Tibial nerve (tissue), 4 donors: Measurements from ENCODE around the gene CABLES2. TPM values are rescaled to one million over a fixed set of nuclear protein-coding genes. Genes with fewer than 3 reads are reported as not detected.

Source experiments
- DNase-seq, 2 donors: peaks; one replicate each; pipeline ENCODE4 v3.0.0-alpha.2; 2019; ENCODE audit warnings: low spot score in 2 of 2
- H3K27ac ChIP-seq, 4 donors: fragments of 200-600 bp; sonication (generic) in 3 of 4; one replicate each; pipeline ENCODE4 v1.5.1; 2017 to 2019; ENCODE audit warnings: mild to moderate bottlenecking in 1 of 4
- H3K27me3 ChIP-seq, 2 donors: fragments of 200-600 bp; sonication (generic) in 1 of 2; one replicate each; pipeline versions ENCODE4 v1.5.1 to v1.6.0; 2017 to 2019
- H3K36me3 ChIP-seq, 3 donors: fragments of 200-600 bp; sonication (generic); one replicate each; pipeline ENCODE4 v1.5.1; 2018 to 2019
- H3K4me1 ChIP-seq, 4 donors: fragments of 200-600 bp; sonication (generic) in 3 of 4; one replicate each; pipeline ENCODE4 v1.5.1; 2017 to 2019
- H3K4me3 ChIP-seq, 4 donors: fragments of 200-600 bp; sonication (generic) in 3 of 4; one replicate each; pipeline ENCODE4 v1.5.1; 2017 to 2019; ENCODE audit warnings: mild to moderate bottlenecking in 1 of 4, moderate library complexity in 1 of 4
- H3K9me3 ChIP-seq, 4 donors: fragments of 200-600 bp; sonication (generic) in 3 of 4; one replicate each; pipeline ENCODE4 v1.5.1; 2017 to 2019
- CTCF ChIP-seq, 5 experiments: fragments of 200-600 bp in 3 of 5; fragments of 450-650 bp in 2 of 5; sonication (generic) in 3 of 5; IDR thresholded peaks; one replicate each; pipeline ENCODE4 v1.5.1; 2016 to 2019; ENCODE audit warnings: antibody characterized with exemption in 5 of 5, mild to moderate bottlenecking in 3 of 5, moderate library complexity in 2 of 5
- EP300 ChIP-seq, 2 donors: sonication (generic); formaldehyde crosslinking; IDR thresholded peaks; one replicate each; pipeline ENCODE4 v1.6.1; 2017; ENCODE audit warnings: antibody characterized with exemption in 2 of 2, mild to moderate bottlenecking in 1 of 2
- POLR2A ChIP-seq, 2 donors: fragments of 450-650 bp; IDR thresholded peaks; one replicate each; pipeline ENCODE4 v1.6.1; 2017; ENCODE audit warnings: antibody characterized with exemption in 2 of 2, mild to moderate bottlenecking in 2 of 2, moderate library complexity in 2 of 2
- WGBS, 2 donors: methylation state at CpG; one replicate each; pipeline ENCODE4 v1.1.5; 2018; 5-methylcytosine and 5-hydroxymethylcytosine counted together
- total RNA-seq, 4 donors: library from RNA; depleted of rRNA; stranded (reverse); fragments of >200 nt; gene quantifications; one replicate each; pipeline ENCODE4 v1.1.0, GENCODE V29; 2016

Gene CABLES2
- total RNA-seq, 4 donors from 2014 or later = 1.1 to 9.9 (median 6.2) TPM

GRCh38 chr20:62452475-62453095 is 45.5 kb upstream of the CABLES2 start:
- H3K4me1 ChIP-seq = no peaks in the 10 kb centered on the region
- no peak for DNase-seq
- no peak for TF ChIP-seq CTCF (IDR thresholded peaks at IDR 0.05)
- TF ChIP-seq EP300 (IDR thresholded peaks at IDR 0.05) = no peak
- no peak for TF ChIP-seq POLR2A (IDR thresholded peaks at IDR 0.05)
- peaks cover 0 to 82% of the 10 kb centered on the region in 2 donors for H3K27me3 ChIP-seq
- H3K36me3 ChIP-seq = no peaks in the 10 kb centered on the region
- no peaks in the 10 kb centered on the region for H3K9me3 ChIP-seq
- WGBS, 2 donors = 66 to 73% methylated on average over 10 to 16 of the region's 18 CpGs
- H3K4me3 ChIP-seq = no peak overlapping the region
- H3K27ac ChIP-seq = no peak overlapping the region

DNA sequence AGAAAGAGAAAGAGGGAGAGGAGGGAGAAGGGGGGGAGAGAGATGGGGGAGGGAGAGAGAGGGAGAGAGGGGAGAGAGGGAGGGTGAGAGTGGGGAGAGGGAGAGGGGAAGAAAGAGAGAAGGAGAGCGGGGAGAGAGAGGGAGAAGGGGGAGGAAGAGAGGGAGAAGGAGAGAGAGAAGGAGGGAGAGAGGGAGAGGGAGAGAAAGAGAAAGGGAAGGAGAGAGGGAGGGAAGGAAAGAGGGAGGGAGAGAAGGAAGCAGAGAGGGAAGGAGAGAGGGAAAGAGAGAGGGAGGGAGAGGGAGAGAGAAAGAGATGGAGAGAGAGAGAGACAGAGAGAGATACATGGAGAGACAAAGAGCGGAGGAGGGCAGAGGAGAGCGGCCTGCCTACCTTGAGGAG is 44.9 kb upstream of the CABLES2 start:
- 88 to 89% methylated on average over 3 of the region's 3 CpGs for WGBS, 2 donors
- TF ChIP-seq EP300 (IDR thresholded peaks at IDR 0.05) (no peak), POLR2A (IDR thresholded peaks at IDR 0.05) (no peak), CTCF (IDR thresholded peaks at IDR 0.05) (no peak)
- H3K4me1 ChIP-seq = no peaks in the 10 kb centered on the region
- H3K27ac ChIP-seq = no peak overlapping the region
- no peak overlapping the region for H3K4me3 ChIP-seq
- DNase-seq = no peak
- H3K9me3 ChIP-seq = no peaks in the 10 kb centered on the region
- peaks cover 0 to 81% of the 10 kb centered on the region in 2 donors for H3K27me3 ChIP-seq
- no peaks in the 10 kb centered on the region for H3K36me3 ChIP-seq

GRCh38 chr20:62451156-62451767 is 44.2 kb upstream of the CABLES2 start:
- TF ChIP-seq EP300 (IDR thresholded peaks at IDR 0.05) (no peak), POLR2A (IDR thresholded peaks at IDR 0.05) (no peak), CTCF (IDR thresholded peaks at IDR 0.05) (no peak)
- Histone ChIP-seq H3K4me3 (no peak overlapping the region), H3K9me3 (no peaks in the 10 kb centered on the region), H3K4me1 (no peaks in the 10 kb centered on the region), H3K36me3 (no peaks in the 10 kb centered on the region), H3K27ac (no peak overlapping the region), H3K27me3 (peaks cover 0 to 81% of the 10 kb centered on the region in 2 donors)
- 62 to 72% methylated on average over 7 of the region's 10 CpGs for whole genome bisulfite sequencing, 2 donors
- no peak for DNase-seq

DNA sequence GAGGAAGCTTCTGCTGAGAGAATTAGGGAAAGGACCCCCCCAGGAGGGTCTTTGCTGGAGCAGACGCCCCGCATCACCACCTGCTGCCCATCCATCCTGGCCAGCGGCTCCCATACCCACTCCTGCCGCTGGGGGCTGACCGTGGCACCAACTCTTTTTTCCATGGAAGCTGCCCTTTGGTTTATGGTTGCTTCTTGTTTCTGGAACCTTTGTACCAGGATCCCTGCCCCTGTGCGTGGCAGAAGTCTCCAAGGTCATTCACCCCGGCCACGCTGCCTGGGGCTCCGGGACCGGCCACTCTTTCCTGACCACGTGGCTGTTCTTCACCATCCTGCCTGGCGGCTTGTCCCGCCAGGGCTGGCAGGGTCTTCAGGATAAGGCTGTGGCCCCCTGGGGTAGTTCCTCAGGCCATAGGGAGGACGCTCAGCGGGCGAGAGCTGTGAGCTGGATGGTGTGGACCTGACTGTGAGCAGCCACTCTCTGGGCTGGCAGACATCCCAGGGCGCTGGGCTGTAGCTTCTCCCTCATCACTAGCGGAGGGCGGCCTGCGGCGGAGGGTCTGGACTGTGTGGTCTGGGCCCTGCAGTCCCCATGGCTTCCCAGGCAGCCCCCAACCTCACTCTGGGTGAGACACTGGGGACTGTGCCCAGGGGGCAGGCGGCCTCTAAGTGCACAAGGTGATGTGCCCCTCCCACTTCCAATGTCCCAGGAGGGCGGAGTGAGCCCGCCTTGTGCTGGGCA is 43.0 kb upstream of the CABLES2 start:
- H3K9me3 ChIP-seq = no peaks in the 10 kb centered on the region
- H3K4me3 ChIP-seq = no peak overlapping the region
- peaks cover 0 to 76% of the 10 kb centered on the region in 2 donors for H3K27me3 ChIP-seq
- DNase-seq = no peak
- 69 to 74% methylated on average over 17 to 24 of the region's 24 CpGs for WGBS, 2 donors
- no peaks in the 10 kb centered on the region for H3K4me1 ChIP-seq
- no peak for TF ChIP-seq EP300 (IDR thresholded peaks at IDR 0.05)
- no peak for TF ChIP-seq POLR2A (IDR thresholded peaks at IDR 0.05)
- TF ChIP-seq CTCF (IDR thresholded peaks at IDR 0.05) = no peak
- no peak overlapping the region for H3K27ac ChIP-seq
- H3K36me3 ChIP-seq = no peaks in the 10 kb centered on the region

DNA sequence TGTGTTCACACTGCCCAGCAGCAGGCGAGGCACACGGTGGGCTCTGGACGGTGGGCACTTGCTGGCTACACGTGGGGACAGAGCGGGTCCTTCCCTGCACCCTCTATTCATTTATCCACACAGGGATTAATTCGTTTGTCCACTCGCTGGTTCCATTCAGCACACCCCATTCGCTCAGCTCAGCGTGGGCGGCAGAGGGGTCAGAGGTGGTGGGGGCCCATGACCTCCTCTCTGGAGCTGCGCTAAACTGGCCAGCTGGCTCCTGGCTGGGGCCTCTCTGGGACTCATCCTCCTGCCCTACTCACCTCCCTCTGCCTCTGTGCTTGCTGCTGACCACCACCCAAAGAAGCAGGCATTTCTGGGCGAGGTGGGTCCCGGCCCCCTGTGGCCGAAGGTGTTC is 41.7 kb upstream of the CABLES2 start:
- H3K4me1 ChIP-seq = no peaks in the 10 kb centered on the region
- 26 to 42% methylated on average over 12 to 14 of the region's 14 CpGs for WGBS, 2 donors
- peaks cover 0 to 80% of the 10 kb centered on the region in 2 donors for H3K27me3 ChIP-seq
- H3K4me3 ChIP-seq = no peak overlapping the region
- no peak for DNase-seq
- H3K9me3 ChIP-seq = no peaks in the 10 kb centered on the region
- H3K36me3 ChIP-seq = no peaks in the 10 kb centered on the region
- H3K27ac ChIP-seq = no peak overlapping the region
- TF ChIP-seq CTCF (IDR thresholded peaks at IDR 0.05) = no peak
- TF ChIP-seq POLR2A (IDR thresholded peaks at IDR 0.05) = no peak
- TF ChIP-seq EP300 (IDR thresholded peaks at IDR 0.05) = no peak
